Measurements from ENCODE around the gene CNBP. TPM values are rescaled to one million over a fixed set of nuclear protein-coding genes. Genes with fewer than 3 reads are reported as not detected.

CNBP gene
- 100 to 1,000 TPM; 280 to 382 (median 356) TPM for total RNA-seq
- 392 TPM for total RNA-seq (2013)
- 320 to 764 (median 483) reads per million in 29 experiments for total RNA-seq

- Histone ChIP-seq H3K27ac (ENCODE audit: low read length) (peak within 1 kb of the TSS; percentile 85), H3K4me3 (ENCODE audit: control insufficient read depth in 1 of 2, extremely low read depth in 1 of 2, low read length in 1 of 2) (peak within 1 kb of the TSS; percentile 80 to 96), H3K27me3 (replicated peaks in 1 of 2; ENCODE audit: control insufficient read depth in 2 of 2, extremely low read depth in 1 of 2, insufficient read depth in 2 of 2, low read length in 1 of 2) (no peaks in the 10 kb centered on the region), H3K9me3 (no peaks in the 10 kb centered on the region), H3K4me1 (ENCODE audit: control insufficient read depth in 1 of 2, extremely low read depth in 1 of 2, insufficient read depth in 2 of 2, low read length in 2 of 2) (peaks cover 28 to 39% of the 10 kb centered on the region in 2 experiments), H3K36me3 (ENCODE audit: control insufficient read depth in 2 of 2, extremely low read depth in 1 of 2, insufficient read depth in 1 of 2, low read length in 1 of 2) (peaks cover 0 to 13% of the 10 kb centered on the region in 2 donors)
- Mint-ChIP-seq H3K4me1 (peaks cover 36 to 44% (median 43%) of the 10 kb centered on the region in 3 donors), H3K27me3 (no peaks in the 10 kb centered on the region), H3K36me3 (peaks cover 27% of the 10 kb centered on the region), H3K9me3 (no peaks in the 10 kb centered on the region), H3K4me3 (peak within 1 kb of the TSS; percentile 95 to 97 (median 96)), H3K27ac (peak within 1 kb of the TSS; percentile 97)
- ChIA-PET CTCF (interaction anchor here (1.1 to 1.3 kb wide), 2 partner anchors 22 to 62 kb away, joined by 3 to 4 read pairs; no protein-coding TSS in a partner anchor), POLR2A (interaction anchor here (0.5 to 0.9 kb wide), 5 partner anchors 14 to 137 kb away, joined by 3 to 10 read pairs (median 3); no protein-coding TSS in a partner anchor)
- ATAC-seq (replicated peaks in 1 of 4) (peak; percentile 98 to 99 (median 98)), DNase-seq (peak; percentile 81 to 95 (median 90))
- under 1% methylated on average over 80 of the region's 83 CpGs for WGBS (ENCODE audit: insufficient coverage)
These were observed at the start of gene CNBP for GRCh38 chr3:129183569-129184395. Gene CNBP, minus strand, starts transcription at chr3:129183896. Its CDS starts 12,139 bp downstream, at chr3:129171757.

- ChIA-PET CTCF (interaction anchor here in 1 of 2 donors (0.5 to 0.8 kb wide), 3 partner anchors 11 to 261 kb away, joined by 3 to 4 read pairs (median 3); no protein-coding TSS in a partner anchor), POLR2A (interaction anchor here in 1 of 2 donors (0.7 to 1.0 kb wide), 2 partner anchors 8 to 11 kb away, joined by 3 to 4 read pairs; no protein-coding TSS in a partner anchor)
- no peak overlapping the region for H3K4me3 Mint-ChIP-seq
- DNase-seq (no peak), ATAC-seq (replicated peaks in 1 of 4) (no peak)
- 86% methylated on average over 8 of the region's 10 CpGs for WGBS (ENCODE audit: insufficient coverage)
- no peaks in the 10 kb centered on the region for H3K36me3 Mint-ChIP-seq
- H3K27ac Mint-ChIP-seq, result no peak overlapping the region
- no peaks in the 10 kb centered on the region for H3K9me3 Mint-ChIP-seq
- peaks cover 11 to 36% (median 33%) of the 10 kb centered on the region in 3 donors for H3K4me1 Mint-ChIP-seq
- H3K4me1 ChIP-seq (ENCODE audit: control insufficient read depth in 1 of 2, extremely low read depth in 1 of 2, insufficient read depth in 2 of 2, low read length in 2 of 2), result peaks cover 2 to 7% of the 10 kb centered on the region in 2 experiments
- no peaks in the 10 kb centered on the region for H3K27me3 Mint-ChIP-seq
- H3K4me3 ChIP-seq (ENCODE audit: control insufficient read depth in 1 of 2, extremely low read depth in 1 of 2, low read length in 1 of 2), result no peak overlapping the region
- H3K9me3 ChIP-seq, result no peaks in the 10 kb centered on the region
- H3K27ac ChIP-seq (ENCODE audit: low read length), result no peak overlapping the region
- H3K27me3 ChIP-seq (replicated peaks in 1 of 2; ENCODE audit: control insufficient read depth in 2 of 2, extremely low read depth in 1 of 2, insufficient read depth in 2 of 2, low read length in 1 of 2), result peaks cover 0 to 5% of the 10 kb centered on the region in 2 experiments
- H3K36me3 ChIP-seq (ENCODE audit: control insufficient read depth in 2 of 2, extremely low read depth in 1 of 2, insufficient read depth in 1 of 2, low read length in 1 of 2), result no peaks in the 10 kb centered on the region
These were observed 47.8 kb upstream of the CNBP start for GRCh38 chr3:129231331-129232119.

- Mint-ChIP-seq H3K4me1 (peaks cover 15 to 41% (median 37%) of the 10 kb centered on the region in 3 donors), H3K27me3 (no peaks in the 10 kb centered on the region), H3K4me3 (no peak overlapping the region), H3K27ac (no peak overlapping the region), H3K9me3 (no peaks in the 10 kb centered on the region), H3K36me3 (no peaks in the 10 kb centered on the region)
- Histone ChIP-seq H3K4me1 (ENCODE audit: control insufficient read depth in 1 of 2, extremely low read depth in 1 of 2, insufficient read depth in 2 of 2, low read length in 2 of 2) (peaks cover 2 to 12% of the 10 kb centered on the region in 2 experiments), H3K36me3 (ENCODE audit: control insufficient read depth in 2 of 2, extremely low read depth in 1 of 2, insufficient read depth in 1 of 2, low read length in 1 of 2) (no peaks in the 10 kb centered on the region), H3K4me3 (ENCODE audit: control insufficient read depth in 1 of 2, extremely low read depth in 1 of 2, low read length in 1 of 2) (no peak overlapping the region), H3K9me3 (no peaks in the 10 kb centered on the region), H3K27me3 (replicated peaks in 1 of 2; ENCODE audit: control insufficient read depth in 2 of 2, extremely low read depth in 1 of 2, insufficient read depth in 2 of 2, low read length in 1 of 2) (peaks cover 0 to 5% of the 10 kb centered on the region in 2 experiments), H3K27ac (ENCODE audit: low read length) (no peak overlapping the region)
- WGBS (ENCODE audit: insufficient coverage), result no CpG with 5 or more reads among the region's 7 CpGs
- DNase-seq, result peak in 1 of 35 experiments; percentile 14
- CTCF ChIA-PET, result interaction anchor here in 1 of 2 donors (0.5 to 0.8 kb wide), 3 partner anchors 12 to 260 kb away, joined by 3 to 4 read pairs (median 3); no protein-coding TSS in a partner anchor
- POLR2A ChIA-PET, result interaction anchor here (0.6 to 1.0 kb wide), 4 partner anchors 10 to 374 kb away, joined by 3 to 5 read pairs (median 4); no protein-coding TSS in a partner anchor
- peak in 3 of 4 experiments; percentile 48 to 58 (median 54) for ATAC-seq (replicated peaks in 1 of 4)
These were observed 46.8 kb upstream of the CNBP start for GRCh38 chr3:129230311-129231019.

GRCh38 chr3:129228891-129229585 lies 45.3 kb upstream of the CNBP start:
- Mint-ChIP-seq H3K27me3 (no peaks in the 10 kb centered on the region), H3K27ac (no peak overlapping the region), H3K36me3 (no peaks in the 10 kb centered on the region), H3K9me3 (no peaks in the 10 kb centered on the region), H3K4me1 (peaks cover 24 to 44% (median 44%) of the 10 kb centered on the region in 3 donors), H3K4me3 (no peak overlapping the region)
- Histone ChIP-seq H3K9me3 (no peaks in the 10 kb centered on the region), H3K36me3 (ENCODE audit: control insufficient read depth in 2 of 2, extremely low read depth in 1 of 2, insufficient read depth in 1 of 2, low read length in 1 of 2) (no peaks in the 10 kb centered on the region), H3K27ac (ENCODE audit: low read length) (no peak overlapping the region), H3K4me1 (ENCODE audit: control insufficient read depth in 1 of 2, extremely low read depth in 1 of 2, insufficient read depth in 2 of 2, low read length in 2 of 2) (peaks cover 8 to 18% of the 10 kb centered on the region in 2 experiments), H3K27me3 (replicated peaks in 1 of 2; ENCODE audit: control insufficient read depth in 2 of 2, extremely low read depth in 1 of 2, insufficient read depth in 2 of 2, low read length in 1 of 2) (peaks cover 0 to 5% of the 10 kb centered on the region in 2 experiments), H3K4me3 (ENCODE audit: control insufficient read depth in 1 of 2, extremely low read depth in 1 of 2, low read length in 1 of 2) (no peak overlapping the region)
- CTCF ChIA-PET, result interaction anchor here in 1 of 2 donors (0.6 kb wide), 1 partner anchor 622 kb away, joined by 4 read pairs; no protein-coding TSS in a partner anchor
- ATAC-seq (replicated peaks in 1 of 4), result no peak
- no peak for DNase-seq
- 85% methylated on average over 8 of the region's 11 CpGs for WGBS (ENCODE audit: insufficient coverage)
- POLR2A ChIA-PET, result no interaction called here

GRCh38 chr3:129226374-129226773 lies 42.7 kb upstream of the CNBP start:
- CTCF ChIA-PET, result no interaction called here
- peak overlapping the region in 1 of 2 donors; percentile 65 for H3K27ac Mint-ChIP-seq

More at GRCh38 chr3:129226374-129226773, 42.7 kb upstream of the CNBP start:
- H3K4me3 ChIP-seq (ENCODE audit: control insufficient read depth in 1 of 2, extremely low read depth in 1 of 2, low read length in 1 of 2), result no peak overlapping the region
- Mint-ChIP-seq H3K36me3 (no peaks in the 10 kb centered on the region), H3K27me3 (no peaks in the 10 kb centered on the region), H3K4me1 (peaks cover 19 to 38% (median 36%) of the 10 kb centered on the region in 3 donors), H3K9me3 (no peaks in the 10 kb centered on the region), H3K4me3 (no peak overlapping the region)
- no peaks in the 10 kb centered on the region for H3K36me3 ChIP-seq (ENCODE audit: control insufficient read depth in 2 of 2, extremely low read depth in 1 of 2, insufficient read depth in 1 of 2, low read length in 1 of 2)
- POLR2A ChIA-PET, result no interaction called here
- ATAC-seq (replicated peaks in 1 of 4) (peak in 2 of 4 experiments; percentile 45 to 61), DNase-seq (no peak)
- peaks cover 8 to 18% of the 10 kb centered on the region in 2 experiments for H3K4me1 ChIP-seq (ENCODE audit: control insufficient read depth in 1 of 2, extremely low read depth in 1 of 2, insufficient read depth in 2 of 2, low read length in 2 of 2)
- 62% methylated on average over 3 of the region's 6 CpGs for WGBS (ENCODE audit: insufficient coverage)
- no peaks in the 10 kb centered on the region for H3K9me3 ChIP-seq
- H3K27me3 ChIP-seq (replicated peaks in 1 of 2; ENCODE audit: control insufficient read depth in 2 of 2, extremely low read depth in 1 of 2, insufficient read depth in 2 of 2, low read length in 1 of 2), result peaks cover 0 to 5% of the 10 kb centered on the region in 2 experiments
- no peak overlapping the region for H3K27ac ChIP-seq (ENCODE audit: low read length)
